Thymus (tissue), 11 donors: ENCODE measurements around the gene HCRTR1. TPM values are rescaled to one million over a fixed set of nuclear protein-coding genes. Genes with fewer than 3 reads are reported as not detected.

ENCODE experiments used
- DNase-seq, 9 donors: peaks; one replicate each; pipeline ENCODE4 v3.0.0-alpha.2; 2013; ENCODE audit warnings: low spot score in 9 of 9, low read depth in 6 of 9, missing footprints in 1 of 9
- H3K27ac ChIP-seq, 2 donors: one replicate each; pipeline ENCODE4 v1.5.1; 2013; ENCODE audit warnings: control low read depth in 1 of 2, low read depth in 1 of 2, low read length in 1 of 2, mild to moderate bottlenecking in 1 of 2, moderate library complexity in 1 of 2
- H3K27me3 ChIP-seq, 2 donors: one replicate each; pipeline ENCODE4 v1.5.1; 2013; ENCODE audit warnings: low read length in 1 of 2; ENCODE audit not compliant: control insufficient read depth in 2 of 2, insufficient read depth in 1 of 2
- H3K36me3 ChIP-seq, 2 donors: one replicate each; pipeline ENCODE4 v1.5.1; 2013; ENCODE audit warnings: low read length in 1 of 2, mild to moderate bottlenecking in 1 of 2, moderate library complexity in 1 of 2; ENCODE audit not compliant: control insufficient read depth in 2 of 2, insufficient read depth in 2 of 2
- H3K4me1 ChIP-seq, 2 donors: one replicate each; pipeline ENCODE4 v1.5.1; 2013; ENCODE audit warnings: low read length in 2 of 2; ENCODE audit not compliant: control insufficient read depth in 2 of 2, insufficient read depth in 2 of 2
- H3K4me3 ChIP-seq, 2 donors: one replicate each; pipeline ENCODE4 v1.5.1; 2013; ENCODE audit warnings: low read length in 2 of 2, control low read depth in 1 of 2, mild to moderate bottlenecking in 1 of 2
- H3K9me3 ChIP-seq, 2 donors: one replicate each; pipeline ENCODE4 v1.5.1; 2013; ENCODE audit warnings: low read length in 1 of 2, mild to moderate bottlenecking in 1 of 2; ENCODE audit not compliant: control insufficient read depth in 2 of 2, insufficient read depth in 1 of 2
- WGBS: extraction: QIAGEN DNeasy Blood & Tissue Kit; methylation state at CpG from one replicate; pipeline ENCODE4 v1.1.7; 2013; 5-methylcytosine and 5-hydroxymethylcytosine counted together
- polyA plus RNA-seq: library from polyadenylated mRNA; stranded (reverse); fragments of 200-250 nt; gene quantifications from one replicate; pipeline ENCODE4 v1.2.3, GENCODE V29; 2013
- total RNA-seq: library from RNA; stranded (reverse); fragments of 120-200 nt; gene quantifications from one replicate; pipeline ENCODE4 v1.2.4, GENCODE V29; 2013
- donor health status: healthy.

The HCRTR1 gene
- total and polyA plus RNA-seq, 2 donors, result 0.02 TPM; not detected in 1

GRCh38 chr1:31633117-31633516 is 15.6 kb downstream of the HCRTR1 start:
- Histone ChIP-seq H3K27me3 (no peaks in the 10 kb centered on the region), H3K9me3 (no peaks in the 10 kb centered on the region), H3K4me1 (peaks cover 0 to 5% of the 10 kb centered on the region in 2 donors), H3K36me3 (peaks cover 61 to 64% of the 10 kb centered on the region in 2 donors), H3K4me3 (no peak overlapping the region), H3K27ac (no peak overlapping the region)
- WGBS, result 87% methylated on average over 4 of the region's 4 CpGs
- DNase-seq, result no peak

GRCh38 chr1:31637915-31638673 is 20.6 kb downstream of the HCRTR1 start:
- H3K4me1 ChIP-seq, result peaks cover 3 to 16% of the 10 kb centered on the region in 2 donors
- peaks cover 15 to 25% of the 10 kb centered on the region in 2 donors for H3K36me3 ChIP-seq
- no peak overlapping the region for H3K4me3 ChIP-seq
- 88% methylated on average over 5 of the region's 5 CpGs for WGBS
- peak overlapping the region; percentile 19 to 53 for H3K27ac ChIP-seq
- no peaks in the 10 kb centered on the region for H3K27me3 ChIP-seq
- H3K9me3 ChIP-seq, result no peaks in the 10 kb centered on the region
- no peak for DNase-seq

- Histone ChIP-seq H3K36me3 (peaks cover 11 to 16% of the 10 kb centered on the region in 2 donors), H3K27ac (peak overlapping the region in 1 of 2 donors; percentile 38), H3K27me3 (no peaks in the 10 kb centered on the region), H3K9me3 (no peaks in the 10 kb centered on the region), H3K4me3 (no peak overlapping the region), H3K4me1 (peaks cover 10 to 26% of the 10 kb centered on the region in 2 donors)
- WGBS, result 70% methylated on average over 5 of the region's 5 CpGs
- DNase-seq, result no peak
Observed at GRCh38 chr1:31639543-31639942, 22.1 kb downstream of the HCRTR1 start.

GRCh38 chr1:31640179-31640578 is 22.7 kb downstream of the HCRTR1 start:
- peaks cover 10 to 28% of the 10 kb centered on the region in 2 donors for H3K4me1 ChIP-seq
- H3K27me3 ChIP-seq, result no peaks in the 10 kb centered on the region
- H3K36me3 ChIP-seq, result peaks cover 5 to 10% of the 10 kb centered on the region in 2 donors
- no peak overlapping the region for H3K27ac ChIP-seq
- H3K4me3 ChIP-seq, result no peak overlapping the region
- no peak for DNase-seq
- H3K9me3 ChIP-seq, result no peaks in the 10 kb centered on the region

GRCh38 chr1:31640964-31641363 is 23.5 kb downstream of the HCRTR1 start:
- 91% methylated on average over 4 of the region's 4 CpGs for WGBS
- Histone ChIP-seq H3K4me3 (no peak overlapping the region), H3K4me1 (peaks cover 10 to 36% of the 10 kb centered on the region in 2 donors), H3K27me3 (no peaks in the 10 kb centered on the region), H3K27ac (no peak overlapping the region), H3K36me3 (peaks cover 3 to 6% of the 10 kb centered on the region in 2 donors), H3K9me3 (no peaks in the 10 kb centered on the region)
- DNase-seq, result no peak

- no peak overlapping the region for H3K27ac ChIP-seq
- peaks cover 0 to 1% of the 10 kb centered on the region in 2 donors for H3K9me3 ChIP-seq
- H3K36me3 ChIP-seq, result peaks cover 0 to 6% of the 10 kb centered on the region in 2 donors
- DNase-seq, result no peak
- H3K27me3 ChIP-seq, result no peaks in the 10 kb centered on the region
- H3K4me1 ChIP-seq, result peaks cover 10 to 34% of the 10 kb centered on the region in 2 donors
- WGBS, result 97% methylated on average over 4 of the region's 4 CpGs
- no peak overlapping the region for H3K4me3 ChIP-seq
Observed at GRCh38 chr1:31642366-31642765, 24.9 kb downstream of the HCRTR1 start.

- H3K27me3 ChIP-seq, result no peaks in the 10 kb centered on the region
- DNase-seq, result no peak
- H3K9me3 ChIP-seq, result peaks cover 0 to 1% of the 10 kb centered on the region in 2 donors
- no peak overlapping the region for H3K27ac ChIP-seq
- H3K4me3 ChIP-seq, result no peak overlapping the region
- over 99% methylated on average over 3 of the region's 3 CpGs for WGBS
- H3K4me1 ChIP-seq, result peaks cover 10 to 31% of the 10 kb centered on the region in 2 donors
- H3K36me3 ChIP-seq, result peaks cover 0 to 6% of the 10 kb centered on the region in 2 donors
Observed at GRCh38 chr1:31642897-31643296, 25.4 kb downstream of the HCRTR1 start.

GRCh38 chr1:31643976-31644559 is 26.6 kb downstream of the HCRTR1 start:
- no peaks in the 10 kb centered on the region for H3K27me3 ChIP-seq
- 7% methylated on average over 18 of the region's 18 CpGs for WGBS
- H3K36me3 ChIP-seq, result peaks cover 0 to 6% of the 10 kb centered on the region in 2 donors
- H3K4me1 ChIP-seq, result peaks cover 10 to 30% of the 10 kb centered on the region in 2 donors
- peak in 2 of 9 donors; percentile 18 to 23 for DNase-seq
- peaks cover 0 to 1% of the 10 kb centered on the region in 2 donors for H3K9me3 ChIP-seq
- H3K27ac ChIP-seq, result peak overlapping the region; percentile 92 to 95
- peak overlapping the region; percentile 79 to 80 for H3K4me3 ChIP-seq

GRCh38 chr1:31644560-31645273 is 27.2 kb downstream of the HCRTR1 start, which contains the start of gene PEF1:
TSS of gene PEF1 (minus strand) at chr1:31644876. CDS start at chr1:31644864, 12 bp downstream.
- Histone ChIP-seq H3K27ac (peak within 1 kb of the TSS; percentile 92 to 97), H3K9me3 (peaks cover 0 to 1% of the 10 kb centered on the region in 2 donors), H3K4me1 (peaks cover 10 to 30% of the 10 kb centered on the region in 2 donors), H3K27me3 (no peaks in the 10 kb centered on the region), H3K36me3 (peaks cover 0 to 4% of the 10 kb centered on the region in 2 donors), H3K4me3 (peak within 1 kb of the TSS; percentile 79 to 80)
- DNase-seq, result peak; percentile 97 to 99 (median 98)
- WGBS, result under 1% methylated on average over 56 of the region's 56 CpGs
